ENCODE data around the gene ELAPOR2.

DNA sequence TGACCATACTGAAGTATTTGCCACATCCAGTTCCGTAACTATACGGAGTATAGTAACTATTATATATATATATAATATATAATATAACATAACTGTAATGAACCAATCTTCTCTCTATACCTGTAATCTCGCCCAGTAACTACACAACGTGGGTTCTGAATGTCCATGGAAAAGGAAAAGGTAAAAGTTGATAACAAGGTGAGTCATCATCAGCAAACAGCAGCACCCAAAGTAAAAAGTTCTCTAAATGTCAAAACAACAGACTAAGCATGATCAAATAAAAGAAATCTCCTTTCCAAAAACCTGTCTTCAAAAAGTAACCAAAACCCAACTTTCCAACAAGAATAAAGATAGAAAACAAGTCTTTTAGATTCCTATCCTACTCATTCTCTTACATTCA is 42.8 kb downstream of the ELAPOR2 start:
- TF ChIP-seq, protein P1, sequence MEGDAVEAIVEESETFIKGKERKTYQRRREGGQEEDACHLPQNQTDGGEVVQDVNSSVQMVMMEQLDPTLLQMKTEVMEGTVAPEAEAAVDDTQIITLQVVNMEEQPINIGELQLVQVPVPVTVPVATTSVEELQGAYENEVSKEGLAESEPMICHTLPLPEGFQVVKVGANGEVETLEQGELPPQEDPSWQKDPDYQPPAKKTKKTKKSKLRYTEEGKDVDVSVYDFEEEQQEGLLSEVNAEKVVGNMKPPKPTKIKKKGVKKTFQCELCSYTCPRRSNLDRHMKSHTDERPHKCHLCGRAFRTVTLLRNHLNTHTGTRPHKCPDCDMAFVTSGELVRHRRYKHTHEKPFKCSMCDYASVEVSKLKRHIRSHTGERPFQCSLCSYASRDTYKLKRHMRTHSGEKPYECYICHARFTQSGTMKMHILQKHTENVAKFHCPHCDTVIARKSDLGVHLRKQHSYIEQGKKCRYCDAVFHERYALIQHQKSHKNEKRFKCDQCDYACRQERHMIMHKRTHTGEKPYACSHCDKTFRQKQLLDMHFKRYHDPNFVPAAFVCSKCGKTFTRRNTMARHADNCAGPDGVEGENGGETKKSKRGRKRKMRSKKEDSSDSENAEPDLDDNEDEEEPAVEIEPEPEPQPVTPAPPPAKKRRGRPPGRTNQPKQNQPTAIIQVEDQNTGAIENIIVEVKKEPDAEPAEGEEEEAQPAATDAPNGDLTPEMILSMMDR (IDR thresholded peaks at IDR 0.05; ENCODE audit: borderline replicate concordance, extremely low read depth, low read length, poor library complexity, severe bottlenecking) = no peak
- no peak for TF ChIP-seq EZH2 (IDR thresholded peaks at IDR 0.05; ENCODE audit: borderline replicate concordance, low read depth, low read length, severe bottlenecking)
